Panc1 (cell line): ENCODE measurements around the gene TDRD1. TPM values are rescaled to one million over a fixed set of nuclear protein-coding genes. Genes with fewer than 3 reads are reported as not detected.

ENCODE experiments used
- ATAC-seq: fragments of 200-7000 bp; cut with Tn5 transposase; 2 replicates; pipeline ENCODE4 v1.9.1; 2020; ENCODE audit warnings: mild to moderate bottlenecking, moderate library complexity
- BruUV-seq: library from RNA; stranded (reverse); fragments of 400-500 nt; replicated peaks from 2 replicates; lab custom pipeline; 2021; lab: Mats Ljungman, UMichigan
- CTCF ChIA-PET: fragments of 300-600 bp; sonication (Branson Sonifier 250); formaldehyde crosslinking; loops from one replicate; lab custom pipeline; 2022; ENCODE audit warnings: antibody characterized with exemption; lab: Charles Lee
- POLR2A ChIA-PET: fragments of 300-600 bp; sonication (Branson Sonifier 250); formaldehyde crosslinking; loops from one replicate; lab custom pipeline; 2022; ENCODE audit warnings: antibody characterized with exemption; lab: Charles Lee
- DNase-seq: peaks from one replicate; pipeline ENCODE4 v3.0.0-alpha.2; 2010; ENCODE audit warnings: low read depth, low spot score
- H3K27ac ChIP-seq: 2 replicates; pipeline ENCODE4 v1.5.1; 2011; ENCODE audit warnings: mild to moderate bottlenecking, low read length, inconsistent platforms
- H3K27me3 ChIP-seq: fragments of 200-500 bp; sonication (Bioruptor generic); 2 replicates; pipeline ENCODE4 v1.6.0; 2014; ENCODE audit warnings: low read length, inconsistent platforms; ENCODE audit not compliant: control insufficient read depth, insufficient read depth
- H3K36me3 ChIP-seq: fragments of 200-500 bp; sonication (Bioruptor generic); 2 replicates; pipeline ENCODE4 v1.5.1; 2014; ENCODE audit warnings: inconsistent platforms, mild to moderate bottlenecking, low read length, moderate library complexity; ENCODE audit not compliant: control insufficient read depth, insufficient read depth
- H3K4me1 ChIP-seq: 2 replicates; pipeline ENCODE4 v1.5.1; 2011; ENCODE audit warnings: inconsistent platforms, mild to moderate bottlenecking, low read length, moderate library complexity; ENCODE audit not compliant: control insufficient read depth, insufficient read depth
- H3K4me3 ChIP-seq, 2 experiments: 2 replicates each; pipeline ENCODE4 v1.5.1; 2011 to 2012; ENCODE audit warnings: low read depth in 2 of 2, low read length in 2 of 2, mild to moderate bottlenecking in 2 of 2, inconsistent platforms in 1 of 2, moderate library complexity in 1 of 2
- H3K9me3 ChIP-seq: fragments of 200-500 bp; sonication (Bioruptor generic); 2 replicates; pipeline ENCODE4 v1.5.1; 2014; ENCODE audit warnings: low read depth, mild to moderate bottlenecking, inconsistent platforms, low read length, moderate library complexity; ENCODE audit not compliant: control insufficient read depth, insufficient read depth
- POLR2AphosphoS5 ChIP-seq: IDR thresholded peaks from 2 replicates; pipeline ENCODE4 v1.6.1; 2012; ENCODE audit warnings: mild to moderate bottlenecking, low read depth, low read length, moderate library complexity
- SIN3A ChIP-seq: IDR thresholded peaks from 2 replicates; pipeline ENCODE4 v1.6.1; 2012; ENCODE audit warnings: low read depth, mild to moderate bottlenecking, low read length, moderate library complexity, borderline replicate concordance; ENCODE audit not compliant: insufficient read depth
- TCF7L2 ChIP-seq: IDR thresholded peaks from 2 replicates; pipeline ENCODE4 v1.6.1; 2011; ENCODE audit warnings: mild to moderate bottlenecking, low read depth, low read length, inconsistent platforms
- in situ Hi-C: cut with HindIII; loops from 2 replicates; pipeline ENCODE4 v1.10.0; 2016; ENCODE audit warnings: low sequenced_read_pairs, low pct_unique_long_range_greater_than_20kb
- intact Hi-C: fragments of 100-400 bp; cut with micrococcal nuclease; formaldehyde crosslinking; loops from one replicate; pipeline ENCODE4 v1.10.0; 2022; ENCODE audit not compliant: unreplicated experiment
- total RNA-seq: library from RNA; stranded (reverse); gene quantifications from one replicate; pipeline ENCODE4 v1.2.1, GENCODE V29; 2021; ENCODE audit not compliant: unreplicated experiment
- TF ChIP-seq, protein P1 (sequence below), 2 experiments: IDR thresholded peaks; 2 replicates each; pipeline ENCODE4 v1.6.1; 2011 to 2012; ENCODE audit warnings: low read depth in 2 of 2, control low read depth in 1 of 2, low read length in 1 of 2, mild to moderate bottlenecking in 1 of 2, moderate library complexity in 1 of 2; ENCODE audit not compliant: insufficient read depth in 1 of 2
- TF ChIP-seq, protein P2 (sequence below): fragments of 450-650 bp; IDR thresholded peaks from 2 replicates; pipeline ENCODE4 v1.5.1; 2017; ENCODE audit warnings: mild to moderate bottlenecking

Gene TDRD1
- total RNA-seq, 1 experiment from 2014 or later, result not detected

DNA sequence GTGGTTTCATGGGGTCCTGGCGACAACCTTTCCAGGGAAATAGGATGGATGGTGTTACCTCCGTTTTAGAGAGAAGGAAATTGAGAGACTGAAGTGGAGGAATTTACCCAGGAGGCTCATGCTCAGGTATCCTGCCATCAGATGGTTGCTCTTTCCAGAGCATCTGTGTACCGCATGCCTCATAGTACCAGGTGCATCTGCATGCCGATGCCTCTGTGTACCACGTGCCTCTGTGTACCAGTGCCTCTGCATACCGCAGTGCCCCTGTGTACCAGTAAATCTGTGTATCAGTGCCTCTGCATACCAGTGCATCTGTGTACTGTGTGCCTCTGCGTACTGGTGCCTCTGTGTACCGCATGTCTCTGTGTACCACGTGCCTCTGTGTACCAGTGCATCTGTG lies 63.1 kb downstream of the TDRD1 start:
- in situ Hi-C loops, result no loop called here
- intact Hi-C loops, result no loop called here
- H3K36me3 ChIP-seq, result no peaks in the 10 kb centered on the region
- peaks cover 8% of the 10 kb centered on the region for H3K4me1 ChIP-seq
- peaks cover 38% of the 10 kb centered on the region for H3K27me3 ChIP-seq
- H3K9me3 ChIP-seq, result no peaks in the 10 kb centered on the region
- CTCF ChIA-PET, result no interaction called here
- no peak overlapping the region for H3K4me3 ChIP-seq
- no peak for ATAC-seq
- H3K27ac ChIP-seq, result no peak overlapping the region
- DNase-seq, result no peak
- no TSS peak for BruUV-seq
- POLR2A ChIA-PET, result no interaction called here
- TF ChIP-seq, protein P1, sequence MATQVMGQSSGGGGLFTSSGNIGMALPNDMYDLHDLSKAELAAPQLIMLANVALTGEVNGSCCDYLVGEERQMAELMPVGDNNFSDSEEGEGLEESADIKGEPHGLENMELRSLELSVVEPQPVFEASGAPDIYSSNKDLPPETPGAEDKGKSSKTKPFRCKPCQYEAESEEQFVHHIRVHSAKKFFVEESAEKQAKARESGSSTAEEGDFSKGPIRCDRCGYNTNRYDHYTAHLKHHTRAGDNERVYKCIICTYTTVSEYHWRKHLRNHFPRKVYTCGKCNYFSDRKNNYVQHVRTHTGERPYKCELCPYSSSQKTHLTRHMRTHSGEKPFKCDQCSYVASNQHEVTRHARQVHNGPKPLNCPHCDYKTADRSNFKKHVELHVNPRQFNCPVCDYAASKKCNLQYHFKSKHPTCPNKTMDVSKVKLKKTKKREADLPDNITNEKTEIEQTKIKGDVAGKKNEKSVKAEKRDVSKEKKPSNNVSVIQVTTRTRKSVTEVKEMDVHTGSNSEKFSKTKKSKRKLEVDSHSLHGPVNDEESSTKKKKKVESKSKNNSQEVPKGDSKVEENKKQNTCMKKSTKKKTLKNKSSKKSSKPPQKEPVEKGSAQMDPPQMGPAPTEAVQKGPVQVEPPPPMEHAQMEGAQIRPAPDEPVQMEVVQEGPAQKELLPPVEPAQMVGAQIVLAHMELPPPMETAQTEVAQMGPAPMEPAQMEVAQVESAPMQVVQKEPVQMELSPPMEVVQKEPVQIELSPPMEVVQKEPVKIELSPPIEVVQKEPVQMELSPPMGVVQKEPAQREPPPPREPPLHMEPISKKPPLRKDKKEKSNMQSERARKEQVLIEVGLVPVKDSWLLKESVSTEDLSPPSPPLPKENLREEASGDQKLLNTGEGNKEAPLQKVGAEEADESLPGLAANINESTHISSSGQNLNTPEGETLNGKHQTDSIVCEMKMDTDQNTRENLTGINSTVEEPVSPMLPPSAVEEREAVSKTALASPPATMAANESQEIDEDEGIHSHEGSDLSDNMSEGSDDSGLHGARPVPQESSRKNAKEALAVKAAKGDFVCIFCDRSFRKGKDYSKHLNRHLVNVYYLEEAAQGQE (IDR thresholded peaks at IDR 0.05; ENCODE audit: insufficient read depth in 1 of 2, low read depth in 2 of 2, low read length in 1 of 2), result no peak
- TF ChIP-seq POLR2AphosphoS5 (no peak), SIN3A (no peak), TCF7L2 (no peak)
- TF ChIP-seq, protein P2, sequence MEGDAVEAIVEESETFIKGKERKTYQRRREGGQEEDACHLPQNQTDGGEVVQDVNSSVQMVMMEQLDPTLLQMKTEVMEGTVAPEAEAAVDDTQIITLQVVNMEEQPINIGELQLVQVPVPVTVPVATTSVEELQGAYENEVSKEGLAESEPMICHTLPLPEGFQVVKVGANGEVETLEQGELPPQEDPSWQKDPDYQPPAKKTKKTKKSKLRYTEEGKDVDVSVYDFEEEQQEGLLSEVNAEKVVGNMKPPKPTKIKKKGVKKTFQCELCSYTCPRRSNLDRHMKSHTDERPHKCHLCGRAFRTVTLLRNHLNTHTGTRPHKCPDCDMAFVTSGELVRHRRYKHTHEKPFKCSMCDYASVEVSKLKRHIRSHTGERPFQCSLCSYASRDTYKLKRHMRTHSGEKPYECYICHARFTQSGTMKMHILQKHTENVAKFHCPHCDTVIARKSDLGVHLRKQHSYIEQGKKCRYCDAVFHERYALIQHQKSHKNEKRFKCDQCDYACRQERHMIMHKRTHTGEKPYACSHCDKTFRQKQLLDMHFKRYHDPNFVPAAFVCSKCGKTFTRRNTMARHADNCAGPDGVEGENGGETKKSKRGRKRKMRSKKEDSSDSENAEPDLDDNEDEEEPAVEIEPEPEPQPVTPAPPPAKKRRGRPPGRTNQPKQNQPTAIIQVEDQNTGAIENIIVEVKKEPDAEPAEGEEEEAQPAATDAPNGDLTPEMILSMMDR, result no peak

DNA sequence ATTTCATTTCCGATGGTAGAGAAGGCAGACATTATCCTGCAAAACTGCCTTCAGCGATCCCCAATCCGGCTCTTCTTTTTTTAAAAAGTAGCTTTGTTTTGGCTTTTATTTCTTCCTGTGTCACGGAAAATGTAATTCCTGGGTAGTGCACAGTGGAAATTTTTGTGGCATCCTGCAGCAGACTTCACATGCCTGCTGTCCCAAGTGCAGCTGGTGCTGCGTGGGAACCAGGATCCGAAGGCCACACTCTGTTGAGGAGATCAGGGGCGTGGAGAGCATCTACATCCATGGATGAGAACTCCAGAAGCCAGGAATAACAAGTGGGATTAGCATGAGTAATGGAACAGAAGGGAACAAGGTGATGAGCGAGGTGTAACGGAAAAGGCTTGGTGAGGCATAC lies 64.5 kb downstream of the TDRD1 start:
- Histone ChIP-seq H3K27ac (no peak overlapping the region), H3K9me3 (no peaks in the 10 kb centered on the region), H3K36me3 (no peaks in the 10 kb centered on the region), H3K4me1 (peaks cover 8% of the 10 kb centered on the region), H3K4me3 (no peak overlapping the region), H3K27me3 (peaks cover 31% of the 10 kb centered on the region)
- ATAC-seq (no peak), DNase-seq (no peak)
- in situ Hi-C loops, result no loop called here
- ChIA-PET CTCF (no interaction called here), POLR2A (no interaction called here)
- no TSS peak for BruUV-seq
- intact Hi-C loops, result no loop called here
- no peak for TF ChIP-seq POLR2AphosphoS5
- TF ChIP-seq, protein P1 (IDR thresholded peaks at IDR 0.05; ENCODE audit: insufficient read depth in 1 of 2, low read depth in 2 of 2, low read length in 1 of 2), result no peak
- no peak for TF ChIP-seq SIN3A
- TF ChIP-seq, protein P2, result no peak
- no peak for TF ChIP-seq TCF7L2
